ENCODE data around the gene FAM229B. TPM values are rescaled to one million over a fixed set of nuclear protein-coding genes. Genes with fewer than 3 reads are reported as not detected.
A peak's percentile ranks its signal among the peaks of the same experiment; 100 is the strongest.
"Not testable (repeated sequence)": the region's sequence is repeated elsewhere in the genome, so short reads cannot be mapped to it uniquely, and the experiment has no call there.

FAM229B gene
- total RNA-seq, 1 donor from 2014 or later = 13.6 TPM

- no peak overlapping the region for H3K4me3 ChIP-seq
- H3K9me3 ChIP-seq = no peaks in the 10 kb centered on the region
- H3K36me3 ChIP-seq = no peaks in the 10 kb centered on the region
- no peak overlapping the region for H3K27ac ChIP-seq
- ATAC-seq = no peak
- H3K4me1 ChIP-seq = peaks cover 4% of the 10 kb centered on the region
- no peaks in the 10 kb centered on the region for H3K27me3 ChIP-seq (ENCODE audit: low read depth)
- DNase-seq = no peak
- intact Hi-C loops (cut with DNase I) = no loop called here
- no peak for TF ChIP-seq CTCF (IDR thresholded peaks at IDR 0.05)
These were observed 46.4 kb upstream of the FAM229B start for GRCh38 chr6:112040956-112041355.

- DNase-seq (no peak), ATAC-seq (no peak)
- H3K4me1 ChIP-seq = peaks cover 4% of the 10 kb centered on the region
- H3K4me3 ChIP-seq = no peak overlapping the region
- no peaks in the 10 kb centered on the region for H3K27me3 ChIP-seq (ENCODE audit: low read depth)
- H3K9me3 ChIP-seq = no peaks in the 10 kb centered on the region
- no peak overlapping the region for H3K27ac ChIP-seq
- intact Hi-C loops (cut with DNase I) = no loop called here
- TF ChIP-seq CTCF (IDR thresholded peaks at IDR 0.05) = no peak
- H3K36me3 ChIP-seq = no peaks in the 10 kb centered on the region
These were observed 45.9 kb upstream of the FAM229B start for GRCh38 chr6:112041535-112041934.

GRCh38 chr6:112043032-112044007, 44.1 kb upstream of the FAM229B start:
- H3K4me3 ChIP-seq = peak overlapping the region; percentile 69
- H3K4me1 ChIP-seq = peaks cover 4% of the 10 kb centered on the region
- H3K27me3 ChIP-seq (ENCODE audit: low read depth) = no peaks in the 10 kb centered on the region
- DNase-seq = peak; percentile 89
- intact Hi-C loops (cut with DNase I) = no loop called here
- ATAC-seq = peak; percentile 97 to 99
- H3K27ac ChIP-seq = peak overlapping the region; percentile 86
- no peaks in the 10 kb centered on the region for H3K9me3 ChIP-seq
- no peaks in the 10 kb centered on the region for H3K36me3 ChIP-seq
- peak; percentile 98 for TF ChIP-seq CTCF (IDR thresholded peaks at IDR 0.05)

DNA sequence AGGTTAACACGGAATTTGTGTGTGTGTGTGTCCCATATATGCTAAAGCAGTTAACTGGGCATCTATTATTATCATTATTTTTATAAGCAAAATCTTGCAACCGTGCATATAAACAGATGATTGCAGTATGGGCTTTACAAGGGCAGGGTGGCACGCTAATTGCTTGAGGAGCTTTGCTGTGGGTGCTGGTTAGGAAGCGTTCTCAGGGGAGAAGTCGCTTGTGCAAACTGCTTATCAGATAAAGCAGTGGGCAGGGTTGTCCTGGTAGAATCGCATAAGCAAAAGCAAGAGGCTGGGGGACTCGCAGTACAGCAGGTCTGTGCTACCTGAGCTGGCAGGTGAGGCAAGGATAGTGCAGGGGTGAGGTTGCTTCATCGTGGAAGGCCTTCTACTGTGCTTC, 43.2 kb upstream of the FAM229B start:
- Histone ChIP-seq H3K27ac (no peak overlapping the region), H3K27me3 (ENCODE audit: low read depth) (no peaks in the 10 kb centered on the region), H3K9me3 (no peaks in the 10 kb centered on the region), H3K4me3 (no peak overlapping the region), H3K4me1 (peaks cover 4% of the 10 kb centered on the region), H3K36me3 (no peaks in the 10 kb centered on the region)
- TF ChIP-seq CTCF (IDR thresholded peaks at IDR 0.05) = no peak
- intact Hi-C loops (cut with DNase I) = no loop called here
- DNase-seq (no peak), ATAC-seq (no peak)

GRCh38 chr6:112044856-112045255, 42.5 kb upstream of the FAM229B start:
- no peaks in the 10 kb centered on the region for H3K36me3 ChIP-seq
- H3K27me3 ChIP-seq (ENCODE audit: low read depth) = no peaks in the 10 kb centered on the region
- no peak overlapping the region for H3K27ac ChIP-seq
- no peaks in the 10 kb centered on the region for H3K9me3 ChIP-seq
- ATAC-seq (no peak), DNase-seq (no peak)
- intact Hi-C loops (cut with DNase I) = no loop called here
- no peak for TF ChIP-seq CTCF (IDR thresholded peaks at IDR 0.05)
- peaks cover 4% of the 10 kb centered on the region for H3K4me1 ChIP-seq
- no peak overlapping the region for H3K4me3 ChIP-seq

- DNase-seq; H3K4me1 ChIP-seq; intact Hi-C loops (cut with DNase I); H3K27me3 ChIP-seq (ENCODE audit: low read depth); ATAC-seq; H3K4me3 ChIP-seq; H3K9me3 ChIP-seq; H3K36me3 ChIP-seq; H3K27ac ChIP-seq: not testable (repeated sequence)
These were observed 39.9 kb upstream of the FAM229B start for GRCh38 chr6:112047523-112047922.
